ENCODE results near the gene CIC.

DNA sequence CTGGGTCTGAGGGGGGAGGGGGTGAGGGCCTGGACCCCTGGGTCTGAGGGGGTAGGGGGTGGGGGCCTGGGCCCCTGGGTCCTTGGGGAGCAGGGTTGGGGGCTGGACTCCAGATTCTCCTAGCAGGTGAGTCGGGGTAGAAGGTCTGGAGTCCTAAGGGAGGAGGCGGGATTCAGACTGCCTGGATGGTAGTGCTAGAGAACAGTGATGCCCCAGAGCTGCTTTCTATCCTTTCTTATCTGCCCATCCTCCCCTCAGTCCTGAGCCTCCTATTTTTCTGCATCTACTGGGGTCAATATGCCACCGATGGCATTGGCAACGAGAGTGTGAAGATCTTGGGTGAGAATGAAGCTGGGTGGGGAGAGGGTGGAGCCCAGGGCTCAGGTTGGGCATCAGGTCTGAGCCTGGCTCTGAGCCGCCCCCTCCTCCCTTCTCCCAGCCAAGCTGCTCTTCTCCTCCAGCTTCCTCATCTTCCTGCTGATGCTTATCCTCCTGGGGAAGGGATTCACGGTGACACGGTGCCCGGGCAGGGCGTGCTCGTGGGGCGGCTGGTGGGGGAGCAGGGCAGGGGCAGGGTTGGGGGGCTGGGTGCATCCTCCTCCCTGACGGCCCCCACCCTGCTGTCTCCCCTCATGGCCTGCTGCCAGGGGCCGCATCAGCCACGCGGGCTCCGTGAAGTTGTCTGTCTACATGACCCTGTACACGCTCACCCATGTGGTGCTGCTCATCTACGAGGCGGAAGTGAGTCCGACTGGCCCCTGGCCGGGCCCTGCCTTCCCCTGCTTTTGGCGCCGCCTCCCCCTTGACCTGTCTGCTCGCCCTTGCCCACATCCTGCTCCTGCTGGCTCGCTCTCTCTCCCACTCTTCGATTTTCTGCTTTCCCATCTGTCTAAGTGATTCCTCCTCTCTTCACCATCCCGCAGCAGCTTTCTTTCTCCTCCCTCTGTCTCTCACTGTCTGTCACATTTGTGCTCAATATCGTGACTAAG, 47.5 kb downstream of the CIC start:
- TF ChIP-seq EP300 (IDR thresholded peaks at IDR 0.05) (no peak), POLR2A (IDR thresholded peaks at IDR 0.05) (no peak)
- TF ChIP-seq, protein P1, sequence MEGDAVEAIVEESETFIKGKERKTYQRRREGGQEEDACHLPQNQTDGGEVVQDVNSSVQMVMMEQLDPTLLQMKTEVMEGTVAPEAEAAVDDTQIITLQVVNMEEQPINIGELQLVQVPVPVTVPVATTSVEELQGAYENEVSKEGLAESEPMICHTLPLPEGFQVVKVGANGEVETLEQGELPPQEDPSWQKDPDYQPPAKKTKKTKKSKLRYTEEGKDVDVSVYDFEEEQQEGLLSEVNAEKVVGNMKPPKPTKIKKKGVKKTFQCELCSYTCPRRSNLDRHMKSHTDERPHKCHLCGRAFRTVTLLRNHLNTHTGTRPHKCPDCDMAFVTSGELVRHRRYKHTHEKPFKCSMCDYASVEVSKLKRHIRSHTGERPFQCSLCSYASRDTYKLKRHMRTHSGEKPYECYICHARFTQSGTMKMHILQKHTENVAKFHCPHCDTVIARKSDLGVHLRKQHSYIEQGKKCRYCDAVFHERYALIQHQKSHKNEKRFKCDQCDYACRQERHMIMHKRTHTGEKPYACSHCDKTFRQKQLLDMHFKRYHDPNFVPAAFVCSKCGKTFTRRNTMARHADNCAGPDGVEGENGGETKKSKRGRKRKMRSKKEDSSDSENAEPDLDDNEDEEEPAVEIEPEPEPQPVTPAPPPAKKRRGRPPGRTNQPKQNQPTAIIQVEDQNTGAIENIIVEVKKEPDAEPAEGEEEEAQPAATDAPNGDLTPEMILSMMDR (IDR thresholded peaks at IDR 0.05), result no peak
